ENCODE results near the gene TMEM205. TPM values are rescaled to one million over a fixed set of nuclear protein-coding genes. Genes with fewer than 3 reads are reported as not detected.
A peak's percentile ranks its signal among the peaks of the same experiment; 100 is the strongest.

The TMEM205 gene
- total and polyA plus RNA-seq, 2 of the 13 experiments (the other 11 are each of a cell fraction or from before 2014, with no cell fraction given) = 45.5 to 98.7 TPM

DNA sequence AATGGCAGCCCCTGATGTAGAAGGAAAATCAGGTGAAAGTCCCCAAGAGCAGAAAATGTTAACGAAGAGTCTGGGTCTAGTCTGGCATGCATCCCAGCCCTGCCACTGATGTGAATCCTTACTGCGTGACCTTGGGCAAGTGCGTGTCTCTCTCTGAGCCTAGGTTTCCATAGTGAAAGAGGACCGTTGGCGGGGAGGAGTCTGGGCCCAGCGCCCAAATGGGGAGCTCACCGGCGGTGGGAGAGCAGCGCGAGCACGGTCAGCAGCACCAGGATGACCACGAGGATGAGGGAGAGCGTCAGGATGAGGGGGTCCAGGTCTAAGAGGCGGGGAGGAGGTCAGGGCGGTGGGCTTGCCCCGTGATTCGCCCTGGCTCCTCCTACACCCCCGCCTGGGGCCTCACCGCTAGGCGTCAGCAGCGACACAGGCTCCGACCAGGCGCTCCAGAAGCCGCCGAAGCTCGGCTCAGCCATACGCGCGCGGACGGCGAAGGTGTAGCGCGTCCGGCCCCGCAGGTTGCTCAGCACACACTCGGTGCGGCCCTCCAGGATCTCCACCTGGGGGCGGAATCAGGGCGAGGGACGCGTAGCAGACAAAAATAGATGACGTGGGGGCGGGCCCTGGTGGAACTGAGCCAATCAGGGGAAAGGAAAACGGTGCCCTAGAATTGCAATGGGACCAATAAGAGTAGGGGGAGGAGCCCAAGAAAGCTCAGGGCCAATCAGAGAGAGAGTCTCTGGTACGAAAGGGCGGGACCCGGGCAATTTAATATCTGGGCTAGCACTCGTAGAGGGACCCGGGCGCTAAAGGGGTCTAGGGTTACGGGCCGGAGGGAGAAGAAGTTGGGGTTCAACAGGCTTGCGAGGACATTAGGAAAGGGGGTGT, 34.8 kb upstream of the TMEM205 start (continued):
- TF ChIP-seq CAMTA2 (CRISPR knock-in tag; IDR thresholded peaks at IDR 0.05; ENCODE audit: borderline replicate concordance) (0 out of 2 replicates have a peak, but pooled peaks have one; percentile 10), FOXP4 (CRISPR knock-in tag; IDR thresholded peaks at IDR 0.05) (peak; percentile 67), SRF (IDR thresholded peaks at IDR 0.05; ENCODE audit: low read depth, low read length) (no peak), RAD21 (CRISPR knock-in tag; IDR thresholded peaks at IDR 0.05) (peak; percentile 94), ZFP1 (CRISPR knock-in tag; IDR thresholded peaks at IDR 0.05) (0 out of 2 replicates have a peak, but pooled peaks have one; percentile 65), IRF2 (CRISPR knock-in tag; IDR thresholded peaks at IDR 0.05) (peak; percentile 85; the same call in 1 of the 2 replicates), ZNF20 (CRISPR knock-in tag; IDR thresholded peaks at IDR 0.05) (no peak), CHD2 (IDR thresholded peaks at IDR 0.05; ENCODE audit: low read depth, low read length) (no peak), MAX (IDR thresholded peaks at IDR 0.05) (peak; percentile 89), ZNF367 (CRISPR knock-in tag; IDR thresholded peaks at IDR 0.05; ENCODE audit: borderline replicate concordance) (no peak), MIER2 (CRISPR knock-in tag; IDR thresholded peaks at IDR 0.05) (peak; percentile 20; the same call in 1 of the 2 replicates), NFE2 (CRISPR knock-in tag; IDR thresholded peaks at IDR 0.05) (no peak), ZNF839 (CRISPR knock-in tag; IDR thresholded peaks at IDR 0.05; ENCODE audit: borderline replicate concordance) (no peak; the same call in 1 of the 2 replicates), GATA4 (IDR thresholded peaks at IDR 0.05; ENCODE audit: borderline replicate concordance, low read depth) (0 out of 2 replicates have a peak, but pooled peaks have one; percentile 56)
- TF ChIP-seq, protein P1, sequence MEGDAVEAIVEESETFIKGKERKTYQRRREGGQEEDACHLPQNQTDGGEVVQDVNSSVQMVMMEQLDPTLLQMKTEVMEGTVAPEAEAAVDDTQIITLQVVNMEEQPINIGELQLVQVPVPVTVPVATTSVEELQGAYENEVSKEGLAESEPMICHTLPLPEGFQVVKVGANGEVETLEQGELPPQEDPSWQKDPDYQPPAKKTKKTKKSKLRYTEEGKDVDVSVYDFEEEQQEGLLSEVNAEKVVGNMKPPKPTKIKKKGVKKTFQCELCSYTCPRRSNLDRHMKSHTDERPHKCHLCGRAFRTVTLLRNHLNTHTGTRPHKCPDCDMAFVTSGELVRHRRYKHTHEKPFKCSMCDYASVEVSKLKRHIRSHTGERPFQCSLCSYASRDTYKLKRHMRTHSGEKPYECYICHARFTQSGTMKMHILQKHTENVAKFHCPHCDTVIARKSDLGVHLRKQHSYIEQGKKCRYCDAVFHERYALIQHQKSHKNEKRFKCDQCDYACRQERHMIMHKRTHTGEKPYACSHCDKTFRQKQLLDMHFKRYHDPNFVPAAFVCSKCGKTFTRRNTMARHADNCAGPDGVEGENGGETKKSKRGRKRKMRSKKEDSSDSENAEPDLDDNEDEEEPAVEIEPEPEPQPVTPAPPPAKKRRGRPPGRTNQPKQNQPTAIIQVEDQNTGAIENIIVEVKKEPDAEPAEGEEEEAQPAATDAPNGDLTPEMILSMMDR (CRISPR knock-in tag; IDR thresholded peaks at IDR 0.05) = peak; percentile 95
- TF ChIP-seq, protein P2, sequence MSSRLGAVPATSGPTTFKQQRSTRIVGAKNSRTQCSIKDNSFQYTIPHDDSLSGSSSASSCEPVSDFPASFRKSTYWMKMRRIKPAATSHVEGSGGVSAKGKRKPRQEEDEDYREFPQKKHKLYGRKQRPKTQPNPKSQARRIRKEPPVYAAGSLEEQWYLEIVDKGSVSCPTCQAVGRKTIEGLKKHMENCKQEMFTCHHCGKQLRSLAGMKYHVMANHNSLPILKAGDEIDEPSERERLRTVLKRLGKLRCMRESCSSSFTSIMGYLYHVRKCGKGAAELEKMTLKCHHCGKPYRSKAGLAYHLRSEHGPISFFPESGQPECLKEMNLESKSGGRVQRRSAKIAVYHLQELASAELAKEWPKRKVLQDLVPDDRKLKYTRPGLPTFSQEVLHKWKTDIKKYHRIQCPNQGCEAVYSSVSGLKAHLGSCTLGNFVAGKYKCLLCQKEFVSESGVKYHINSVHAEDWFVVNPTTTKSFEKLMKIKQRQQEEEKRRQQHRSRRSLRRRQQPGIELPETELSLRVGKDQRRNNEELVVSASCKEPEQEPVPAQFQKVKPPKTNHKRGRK (CRISPR knock-in tag; IDR thresholded peaks at IDR 0.05) = 0 out of 2 replicates have a peak, but pooled peaks have one; percentile 69
- TF ChIP-seq, protein P3, sequence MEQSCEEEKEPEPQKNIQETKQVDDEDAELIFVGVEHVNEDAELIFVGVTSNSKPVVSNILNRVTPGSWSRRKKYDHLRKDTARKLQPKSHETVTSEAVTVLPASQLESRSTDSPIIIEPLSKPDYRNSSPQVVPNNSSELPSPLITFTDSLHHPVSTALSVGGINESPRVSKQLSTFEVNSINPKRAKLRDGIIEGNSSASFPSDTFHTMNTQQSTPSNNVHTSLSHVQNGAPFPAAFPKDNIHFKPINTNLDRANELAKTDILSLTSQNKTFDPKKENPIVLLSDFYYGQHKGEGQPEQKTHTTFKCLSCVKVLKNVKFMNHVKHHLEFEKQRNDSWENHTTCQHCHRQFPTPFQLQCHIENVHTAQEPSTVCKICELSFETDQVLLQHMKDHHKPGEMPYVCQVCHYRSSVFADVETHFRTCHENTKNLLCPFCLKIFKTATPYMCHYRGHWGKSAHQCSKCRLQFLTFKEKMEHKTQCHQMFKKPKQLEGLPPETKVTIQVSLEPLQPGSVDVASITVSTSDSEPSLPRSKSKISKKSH (CRISPR knock-in tag; IDR thresholded peaks at IDR 0.05; ENCODE audit: borderline replicate concordance) = peak; percentile 80; the same call in 1 of the 2 replicates
- TF ChIP-seq, protein P4, sequence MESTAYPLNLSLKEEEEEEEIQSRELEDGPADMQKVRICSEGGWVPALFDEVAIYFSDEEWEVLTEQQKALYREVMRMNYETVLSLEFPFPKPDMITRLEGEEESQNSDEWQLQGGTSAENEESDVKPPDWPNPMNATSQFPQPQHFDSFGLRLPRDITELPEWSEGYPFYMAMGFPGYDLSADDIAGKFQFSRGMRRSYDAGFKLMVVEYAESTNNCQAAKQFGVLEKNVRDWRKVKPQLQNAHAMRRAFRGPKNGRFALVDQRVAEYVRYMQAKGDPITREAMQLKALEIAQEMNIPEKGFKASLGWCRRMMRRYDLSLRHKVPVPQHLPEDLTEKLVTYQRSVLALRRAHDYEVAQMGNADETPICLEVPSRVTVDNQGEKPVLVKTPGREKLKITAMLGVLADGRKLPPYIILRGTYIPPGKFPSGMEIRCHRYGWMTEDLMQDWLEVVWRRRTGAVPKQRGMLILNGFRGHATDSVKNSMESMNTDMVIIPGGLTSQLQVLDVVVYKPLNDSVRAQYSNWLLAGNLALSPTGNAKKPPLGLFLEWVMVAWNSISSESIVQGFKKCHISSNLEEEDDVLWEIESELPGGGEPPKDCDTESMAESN (CRISPR knock-in tag; conservative IDR thresholded peaks at IDR 0.05) = peak; percentile 71
